ENCODE measurements around the gene TTC12. TPM values are rescaled to one million over a fixed set of nuclear protein-coding genes. Genes with fewer than 3 reads are reported as not detected.
A peak's percentile ranks its signal among the peaks of the same experiment; 100 is the strongest.

The TTC12 gene
- total RNA-seq = 11.9 and 23.1 TPM in 2 replicates
- polyA plus RNA-seq = 9.9 and 13.4 TPM in 2 replicates
- polyA plus RNA-seq (2012) = 5.2 and 11.0 TPM in 2 replicates
- 12.3 and 19.7 TPM in 2 replicates for polyA minus RNA-seq (ENCODE audit: low replicate concordance)

DNA sequence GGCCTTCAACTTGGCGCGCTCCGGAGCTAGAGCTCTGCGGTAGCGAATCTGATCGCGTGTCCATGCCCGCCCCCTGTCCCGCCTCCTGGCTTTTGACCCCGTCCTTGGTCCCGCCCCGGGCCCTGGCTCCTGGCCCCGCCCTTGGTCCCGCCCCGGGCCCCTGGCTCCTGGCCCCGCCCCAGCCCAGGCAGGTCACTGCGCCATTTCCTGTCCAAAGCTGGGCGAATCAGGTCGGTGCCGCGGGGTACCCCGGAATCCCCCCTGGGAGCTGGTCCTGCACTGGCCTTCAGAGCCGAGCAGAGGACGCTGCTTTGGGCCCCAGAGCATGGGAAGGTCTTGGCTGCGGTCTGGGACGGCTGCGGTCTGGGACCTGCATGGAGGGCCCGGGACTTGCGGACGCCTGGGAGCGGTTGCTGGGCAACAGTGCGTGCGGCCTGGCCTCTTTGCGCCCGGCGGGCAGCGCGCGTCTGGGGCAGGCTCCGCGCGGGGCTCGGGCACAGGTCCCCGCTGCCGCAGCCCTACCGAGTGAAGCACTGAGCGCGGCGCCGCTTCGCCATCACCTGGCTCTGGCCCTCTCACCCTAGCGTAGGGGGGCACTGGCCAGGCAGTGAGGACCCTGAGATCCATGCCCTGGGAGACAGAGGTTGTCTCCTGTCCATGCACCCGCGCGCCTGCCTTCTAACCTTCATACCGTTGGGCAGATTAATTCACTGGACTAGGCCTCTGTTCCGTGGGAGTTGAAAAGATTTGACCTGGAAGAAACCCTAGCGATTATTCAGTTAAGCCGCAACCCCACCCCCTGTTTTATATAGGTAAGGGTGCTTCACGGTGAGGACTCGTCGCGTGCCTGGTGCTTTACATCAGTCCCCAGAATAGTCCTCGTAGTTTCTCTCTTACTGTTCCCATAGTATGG lies at the start of gene TTC12:
Gene TTC12 (plus strand): TSS at position 195 of the 913 bp plus-strand sequence. CDS start 1,675 bp downstream, outside the sequence.
- H4K20me1 ChIP-seq (ENCODE audit: control insufficient read depth, extremely low read depth, insufficient read depth, low read length) = no peaks in the 10 kb centered on the region
- peak within 1 kb of the TSS; percentile 56 to 83 (median 80) for H3K4me3 ChIP-seq (replicated peaks in 1 of 4; ENCODE audit: control extremely low read depth in 1 of 4, insufficient read depth in 1 of 4, low read depth in 3 of 4, low read length in 4 of 4)
- peak within 1 kb of the TSS; percentile 87 for H2AFZ ChIP-seq (ENCODE audit: low read length)
- DNase-seq (ENCODE audit: low read depth in 2 of 2) = peak; percentile 85 to 87
- no peaks in the 10 kb centered on the region for H3K9me3 ChIP-seq (ENCODE audit: control insufficient read depth, insufficient read depth, low read depth, low read length)
- no peaks in the 10 kb centered on the region for H3K79me2 ChIP-seq (ENCODE audit: control insufficient read depth, insufficient read depth, low read length)
- H3K27me3 ChIP-seq (ENCODE audit: control insufficient read depth, insufficient read depth, low read length) = no peaks in the 10 kb centered on the region
- peak within 1 kb of the TSS; percentile 83 for H3K27ac ChIP-seq (ENCODE audit: insufficient read depth, low read length)
- peak within 1 kb of the TSS; percentile 80 for H3K9ac ChIP-seq (ENCODE audit: insufficient read depth, low read length)
- H3K4me2 ChIP-seq (ENCODE audit: extremely low read depth, insufficient read depth, low read length) = peak within 1 kb of the TSS; percentile 92
- no peaks in the 10 kb centered on the region for H3K36me3 ChIP-seq (ENCODE audit: control insufficient read depth, insufficient read depth, low read length)
- TF ChIP-seq EZH2 (IDR thresholded peaks at IDR 0.05; ENCODE audit: low read length, missing control alignments) = no peak
- TF ChIP-seq, protein P1, sequence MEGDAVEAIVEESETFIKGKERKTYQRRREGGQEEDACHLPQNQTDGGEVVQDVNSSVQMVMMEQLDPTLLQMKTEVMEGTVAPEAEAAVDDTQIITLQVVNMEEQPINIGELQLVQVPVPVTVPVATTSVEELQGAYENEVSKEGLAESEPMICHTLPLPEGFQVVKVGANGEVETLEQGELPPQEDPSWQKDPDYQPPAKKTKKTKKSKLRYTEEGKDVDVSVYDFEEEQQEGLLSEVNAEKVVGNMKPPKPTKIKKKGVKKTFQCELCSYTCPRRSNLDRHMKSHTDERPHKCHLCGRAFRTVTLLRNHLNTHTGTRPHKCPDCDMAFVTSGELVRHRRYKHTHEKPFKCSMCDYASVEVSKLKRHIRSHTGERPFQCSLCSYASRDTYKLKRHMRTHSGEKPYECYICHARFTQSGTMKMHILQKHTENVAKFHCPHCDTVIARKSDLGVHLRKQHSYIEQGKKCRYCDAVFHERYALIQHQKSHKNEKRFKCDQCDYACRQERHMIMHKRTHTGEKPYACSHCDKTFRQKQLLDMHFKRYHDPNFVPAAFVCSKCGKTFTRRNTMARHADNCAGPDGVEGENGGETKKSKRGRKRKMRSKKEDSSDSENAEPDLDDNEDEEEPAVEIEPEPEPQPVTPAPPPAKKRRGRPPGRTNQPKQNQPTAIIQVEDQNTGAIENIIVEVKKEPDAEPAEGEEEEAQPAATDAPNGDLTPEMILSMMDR (conservative IDR thresholded peaks at IDR 0.05 in 1 of 2, IDR thresholded peaks at IDR 0.05 in 1 of 2; ENCODE audit: low read depth in 1 of 2, low read length in 2 of 2) = no peak
- H3K4me1 ChIP-seq (ENCODE audit: control insufficient read depth, extremely low read depth, insufficient read depth, low read length) = no peaks in the 10 kb centered on the region

DNA sequence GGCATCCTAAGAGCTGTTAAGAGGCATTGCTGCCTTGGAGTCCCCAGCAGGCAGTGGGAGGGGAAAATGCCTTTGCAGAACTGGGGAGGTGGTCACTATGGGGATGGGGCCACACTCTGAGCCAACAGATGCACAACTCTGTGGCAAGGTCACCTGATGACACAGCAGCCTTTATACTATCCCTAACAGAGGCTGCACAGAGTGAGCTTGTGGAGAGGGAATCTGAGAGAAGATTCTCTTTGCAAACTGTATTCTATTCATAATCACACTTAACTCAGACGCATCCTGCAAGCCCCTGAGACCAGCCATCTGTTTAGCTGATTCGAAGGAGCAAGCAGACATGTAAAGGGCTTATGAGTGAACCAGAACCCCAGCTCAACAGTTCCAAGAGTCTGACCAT lies 49.0 kb upstream of the TTC12 start:
- Histone ChIP-seq H3K9me3 (ENCODE audit: control insufficient read depth, insufficient read depth, low read depth, low read length) (no peaks in the 10 kb centered on the region), H3K27ac (ENCODE audit: insufficient read depth, low read length) (no peak overlapping the region), H3K4me2 (ENCODE audit: extremely low read depth, insufficient read depth, low read length) (no peak overlapping the region), H3K9ac (ENCODE audit: insufficient read depth, low read length) (no peak overlapping the region), H3K79me2 (ENCODE audit: control insufficient read depth, insufficient read depth, low read length) (no peaks in the 10 kb centered on the region), H3K4me1 (ENCODE audit: control insufficient read depth, extremely low read depth, insufficient read depth, low read length) (no peaks in the 10 kb centered on the region), H3K36me3 (ENCODE audit: control insufficient read depth, insufficient read depth, low read length) (no peaks in the 10 kb centered on the region), H3K4me3 (replicated peaks in 1 of 4; ENCODE audit: control extremely low read depth in 1 of 4, insufficient read depth in 1 of 4, low read depth in 3 of 4, low read length in 4 of 4) (no peak overlapping the region), H4K20me1 (ENCODE audit: control insufficient read depth, extremely low read depth, insufficient read depth, low read length) (no peaks in the 10 kb centered on the region), H3K27me3 (ENCODE audit: control insufficient read depth, insufficient read depth, low read length) (no peaks in the 10 kb centered on the region), H2AFZ (ENCODE audit: low read length) (no peak overlapping the region)
- DNase-seq (ENCODE audit: low read depth in 2 of 2) = no peak
- no peak for TF ChIP-seq EZH2 (IDR thresholded peaks at IDR 0.05; ENCODE audit: low read length, missing control alignments)
- TF ChIP-seq, protein P1 (conservative IDR thresholded peaks at IDR 0.05 in 1 of 2, IDR thresholded peaks at IDR 0.05 in 1 of 2; ENCODE audit: low read depth in 1 of 2, low read length in 2 of 2) = no peak

- H3K27ac ChIP-seq (ENCODE audit: insufficient read depth, low read length) = no peak overlapping the region
Measured at GRCh38 chr11:113267493-113267892, 46.9 kb upstream of the TTC12 start.

More at GRCh38 chr11:113267493-113267892, 46.9 kb upstream of the TTC12 start:
- Histone ChIP-seq H3K9me3 (ENCODE audit: control insufficient read depth, insufficient read depth, low read depth, low read length) (no peaks in the 10 kb centered on the region), H3K4me1 (ENCODE audit: control insufficient read depth, extremely low read depth, insufficient read depth, low read length) (no peaks in the 10 kb centered on the region), H3K27me3 (ENCODE audit: control insufficient read depth, insufficient read depth, low read length) (no peaks in the 10 kb centered on the region), H3K79me2 (ENCODE audit: control insufficient read depth, insufficient read depth, low read length) (no peaks in the 10 kb centered on the region), H3K4me2 (ENCODE audit: extremely low read depth, insufficient read depth, low read length) (no peak overlapping the region), H2AFZ (ENCODE audit: low read length) (no peak overlapping the region), H3K4me3 (replicated peaks in 1 of 4; ENCODE audit: control extremely low read depth in 1 of 4, insufficient read depth in 1 of 4, low read depth in 3 of 4, low read length in 4 of 4) (no peak overlapping the region), H4K20me1 (ENCODE audit: control insufficient read depth, extremely low read depth, insufficient read depth, low read length) (no peaks in the 10 kb centered on the region), H3K9ac (ENCODE audit: insufficient read depth, low read length) (no peak overlapping the region), H3K36me3 (ENCODE audit: control insufficient read depth, insufficient read depth, low read length) (no peaks in the 10 kb centered on the region)
- TF ChIP-seq EZH2 (IDR thresholded peaks at IDR 0.05; ENCODE audit: low read length, missing control alignments) = no peak
- TF ChIP-seq, protein P1 (conservative IDR thresholded peaks at IDR 0.05 in 1 of 2, IDR thresholded peaks at IDR 0.05 in 1 of 2; ENCODE audit: low read depth in 1 of 2, low read length in 2 of 2) = no peak
- no peak for DNase-seq (ENCODE audit: low read depth in 2 of 2)
